ENCODE data around the gene MBOAT2. TPM values are rescaled to one million over a fixed set of nuclear protein-coding genes. Genes with fewer than 3 reads are reported as not detected.

Gene MBOAT2
- total RNA-seq, 1 donor from 2014 or later: 84.0 TPM

- H3K4me3 Mint-ChIP-seq: no peak overlapping the region
- Histone ChIP-seq H2AFZ (replicated peaks) (no peak overlapping the region), H3K4me3 (no peak overlapping the region), H3K9ac (no peak overlapping the region), H3F3A (ENCODE audit: low read depth) (no peaks in the 10 kb centered on the region), H3K4me2 (no peak overlapping the region), H3K9me3 (ENCODE audit: low read depth) (no peaks in the 10 kb centered on the region), H3K36me3 (no peaks in the 10 kb centered on the region), H4K20me1 (ENCODE audit: low read depth) (no peaks in the 10 kb centered on the region), H3K79me2 (ENCODE audit: low read depth) (no peaks in the 10 kb centered on the region), H3K27ac (no peak overlapping the region), H3K27me3 (no peaks in the 10 kb centered on the region), H3K4me1 (no peaks in the 10 kb centered on the region)
- no peaks in the 10 kb centered on the region for H3K9me3 Mint-ChIP-seq
- no peak overlapping the region for H3K27ac Mint-ChIP-seq
- H3K27me3 Mint-ChIP-seq (ENCODE audit: insufficient read depth, low read depth): peaks cover 9% of the 10 kb centered on the region
- H3K36me3 Mint-ChIP-seq: no peaks in the 10 kb centered on the region
- H3K4me1 Mint-ChIP-seq: no peaks in the 10 kb centered on the region
- no peak for DNase-seq (ENCODE audit: low spot score)
- TF ChIP-seq CTCF (IDR thresholded peaks at IDR 0.05) (no peak), EZH2 (IDR thresholded peaks at IDR 0.05) (no peak), EZH2phosphoT487 (IDR thresholded peaks at IDR 0.05) (no peak)
Measured at GRCh38 chr2:9020267-9020666, 16.8 kb upstream of the MBOAT2 start.

- Histone ChIP-seq H3F3A (ENCODE audit: low read depth) (no peaks in the 10 kb centered on the region), H3K27me3 (no peaks in the 10 kb centered on the region), H3K4me3 (no peak overlapping the region), H3K79me2 (ENCODE audit: low read depth) (no peaks in the 10 kb centered on the region), H3K4me1 (no peaks in the 10 kb centered on the region), H3K27ac (no peak overlapping the region), H3K4me2 (no peak overlapping the region), H4K20me1 (ENCODE audit: low read depth) (no peaks in the 10 kb centered on the region), H3K9me3 (ENCODE audit: low read depth) (no peaks in the 10 kb centered on the region), H3K36me3 (no peaks in the 10 kb centered on the region), H3K9ac (no peak overlapping the region), H2AFZ (replicated peaks) (peak overlapping the region; percentile 82)
- Mint-ChIP-seq H3K9me3 (no peaks in the 10 kb centered on the region), H3K4me1 (no peaks in the 10 kb centered on the region), H3K4me3 (no peak overlapping the region), H3K27ac (no peak overlapping the region), H3K27me3 (ENCODE audit: insufficient read depth, low read depth) (peaks cover 4% of the 10 kb centered on the region), H3K36me3 (no peaks in the 10 kb centered on the region)
- TF ChIP-seq EZH2phosphoT487 (IDR thresholded peaks at IDR 0.05) (no peak), CTCF (IDR thresholded peaks at IDR 0.05) (no peak), EZH2 (IDR thresholded peaks at IDR 0.05) (no peak)
- no peak for DNase-seq (ENCODE audit: low spot score)
Measured at GRCh38 chr2:9018534-9018933, 15.1 kb upstream of the MBOAT2 start.

- Mint-ChIP-seq H3K4me1 (no peaks in the 10 kb centered on the region), H3K9me3 (no peaks in the 10 kb centered on the region), H3K4me3 (no peak overlapping the region), H3K27ac (no peak overlapping the region), H3K36me3 (no peaks in the 10 kb centered on the region), H3K27me3 (ENCODE audit: insufficient read depth, low read depth) (peaks cover 3% of the 10 kb centered on the region)
- Histone ChIP-seq H3K36me3 (no peaks in the 10 kb centered on the region), H2AFZ (replicated peaks) (peak overlapping the region; percentile 82), H3K4me2 (no peak overlapping the region), H3F3A (ENCODE audit: low read depth) (no peaks in the 10 kb centered on the region), H3K9me3 (ENCODE audit: low read depth) (no peaks in the 10 kb centered on the region), H3K9ac (no peak overlapping the region), H4K20me1 (ENCODE audit: low read depth) (no peaks in the 10 kb centered on the region), H3K27ac (no peak overlapping the region), H3K27me3 (no peaks in the 10 kb centered on the region), H3K79me2 (ENCODE audit: low read depth) (no peaks in the 10 kb centered on the region), H3K4me3 (no peak overlapping the region), H3K4me1 (no peaks in the 10 kb centered on the region)
- DNase-seq (ENCODE audit: low spot score): no peak
- no peak for TF ChIP-seq CTCF (IDR thresholded peaks at IDR 0.05)
- TF ChIP-seq EZH2 (IDR thresholded peaks at IDR 0.05): no peak
- no peak for TF ChIP-seq EZH2phosphoT487 (IDR thresholded peaks at IDR 0.05)
Measured at GRCh38 chr2:9018109-9018508, 14.6 kb upstream of the MBOAT2 start.

All from neural progenitor cell (in vitro differentiated cells).